Progenitor cell of endocrine pancreas (in vitro differentiated cells): ENCODE measurements around the gene PTGER3. TPM values are rescaled to one million over a fixed set of nuclear protein-coding genes. Genes with fewer than 3 reads are reported as not detected.

Experiments used
- DNase-seq: peaks from one replicate; pipeline ENCODE4 v3.0.0; 2021; ENCODE audit warnings: low spot score; ENCODE audit not compliant: unreplicated experiment
- H3K27ac Mint-ChIP-seq: 2 replicates; pipeline ENCODE4 v1.8.0; 2021; ENCODE audit warnings: mild to moderate bottlenecking, moderate library complexity, mixed read lengths
- H3K27me3 Mint-ChIP-seq: 2 replicates; pipeline ENCODE4 v1.8.0; 2021; ENCODE audit warnings: mixed read lengths
- H3K36me3 Mint-ChIP-seq: 2 replicates; pipeline ENCODE4 v1.8.0; 2022; ENCODE audit warnings: mixed read lengths; ENCODE audit not compliant: insufficient read depth
- H3K4me1 Mint-ChIP-seq: 2 replicates; pipeline ENCODE4 v1.8.0; 2021; ENCODE audit warnings: low read depth, mixed read lengths
- H3K4me3 Mint-ChIP-seq: 2 replicates; pipeline ENCODE4 v1.8.0; 2021; ENCODE audit warnings: low read depth, mild to moderate bottlenecking, moderate library complexity, mixed read lengths
- H3K9me3 Mint-ChIP-seq: 2 replicates; pipeline ENCODE4 v1.8.0; 2021; ENCODE audit warnings: low read depth, mixed read lengths
- CTCF ChIP-seq: fragments of 200-600 bp; sonication (generic); IDR thresholded peaks from one replicate; pipeline ENCODE4 v1.5.0; 2021; ENCODE audit warnings: antibody characterized with exemption, mild to moderate bottlenecking; ENCODE audit not compliant: unreplicated experiment
- total RNA-seq: library from RNA; stranded (reverse); gene quantifications from 2 replicates; pipeline ENCODE4 v1.2.1, GENCODE V29; 2021

Gene PTGER3
- total RNA-seq, 1 donor from 2014 or later, result 3.1 TPM

GRCh38 chr1:70977041-70977440 is 70.6 kb downstream of the PTGER3 start:
- Mint-ChIP-seq H3K9me3 (no peaks in the 10 kb centered on the region), H3K4me1 (no peaks in the 10 kb centered on the region), H3K4me3 (no peak overlapping the region), H3K27ac (no peak overlapping the region), H3K36me3 (no peaks in the 10 kb centered on the region), H3K27me3 (peaks cover 3% of the 10 kb centered on the region)
- no peak for DNase-seq
- TF ChIP-seq CTCF, result no peak

- Mint-ChIP-seq H3K27me3 (peaks cover 3% of the 10 kb centered on the region), H3K4me3 (no peak overlapping the region), H3K27ac (no peak overlapping the region), H3K9me3 (no peaks in the 10 kb centered on the region), H3K4me1 (no peaks in the 10 kb centered on the region), H3K36me3 (no peaks in the 10 kb centered on the region)
- no peak for TF ChIP-seq CTCF
- DNase-seq, result no peak
These were observed 73.9 kb downstream of the PTGER3 start for GRCh38 chr1:70973754-70974153.

- TF ChIP-seq CTCF, result no peak
- Mint-ChIP-seq H3K9me3 (no peaks in the 10 kb centered on the region), H3K27ac (no peak overlapping the region), H3K36me3 (no peaks in the 10 kb centered on the region), H3K27me3 (no peaks in the 10 kb centered on the region), H3K4me3 (no peak overlapping the region), H3K4me1 (no peaks in the 10 kb centered on the region)
- DNase-seq, result no peak
These were observed 77.2 kb downstream of the PTGER3 start for GRCh38 chr1:70970407-70970806.

- Mint-ChIP-seq H3K27me3 (no peaks in the 10 kb centered on the region), H3K36me3 (no peaks in the 10 kb centered on the region), H3K9me3 (peaks cover 9% of the 10 kb centered on the region), H3K27ac (no peak overlapping the region), H3K4me3 (no peak overlapping the region), H3K4me1 (no peaks in the 10 kb centered on the region)
- DNase-seq, result no peak
- TF ChIP-seq CTCF, result peak; percentile 59
These were observed 81.5 kb downstream of the PTGER3 start for GRCh38 chr1:70966018-70966638.

GRCh38 chr1:70963374-70963773 is 84.2 kb downstream of the PTGER3 start:
- no peak for TF ChIP-seq CTCF
- Mint-ChIP-seq H3K27me3 (no peaks in the 10 kb centered on the region), H3K27ac (no peak overlapping the region), H3K4me1 (no peaks in the 10 kb centered on the region), H3K36me3 (no peaks in the 10 kb centered on the region), H3K9me3 (peaks cover 9% of the 10 kb centered on the region), H3K4me3 (no peak overlapping the region)
- DNase-seq, result no peak
